ENCODE results near the gene MYL3. TPM values are rescaled to one million over a fixed set of nuclear protein-coding genes. Genes with fewer than 3 reads are reported as not detected.

Gene MYL3
- total and polyA plus RNA-seq, 4 donors = 1.9 to 4.1 (median 2.6) TPM

- DNase-seq (peak in 1 of 3 donors; percentile 9), ATAC-seq (ENCODE audit: insufficient read depth, low FRiP score) (no peak)
- H3K4me1 ChIP-seq (ENCODE audit: control insufficient read depth in 5 of 5, insufficient read depth in 5 of 5, low read length in 5 of 5) = peaks cover 0 to 10% (median 0%) of the 10 kb centered on the region in 5 donors
- H3K9ac ChIP-seq (ENCODE audit: insufficient read depth in 1 of 2, low read length in 2 of 2) = no peak overlapping the region
- TF ChIP-seq, protein P1, sequence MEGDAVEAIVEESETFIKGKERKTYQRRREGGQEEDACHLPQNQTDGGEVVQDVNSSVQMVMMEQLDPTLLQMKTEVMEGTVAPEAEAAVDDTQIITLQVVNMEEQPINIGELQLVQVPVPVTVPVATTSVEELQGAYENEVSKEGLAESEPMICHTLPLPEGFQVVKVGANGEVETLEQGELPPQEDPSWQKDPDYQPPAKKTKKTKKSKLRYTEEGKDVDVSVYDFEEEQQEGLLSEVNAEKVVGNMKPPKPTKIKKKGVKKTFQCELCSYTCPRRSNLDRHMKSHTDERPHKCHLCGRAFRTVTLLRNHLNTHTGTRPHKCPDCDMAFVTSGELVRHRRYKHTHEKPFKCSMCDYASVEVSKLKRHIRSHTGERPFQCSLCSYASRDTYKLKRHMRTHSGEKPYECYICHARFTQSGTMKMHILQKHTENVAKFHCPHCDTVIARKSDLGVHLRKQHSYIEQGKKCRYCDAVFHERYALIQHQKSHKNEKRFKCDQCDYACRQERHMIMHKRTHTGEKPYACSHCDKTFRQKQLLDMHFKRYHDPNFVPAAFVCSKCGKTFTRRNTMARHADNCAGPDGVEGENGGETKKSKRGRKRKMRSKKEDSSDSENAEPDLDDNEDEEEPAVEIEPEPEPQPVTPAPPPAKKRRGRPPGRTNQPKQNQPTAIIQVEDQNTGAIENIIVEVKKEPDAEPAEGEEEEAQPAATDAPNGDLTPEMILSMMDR (IDR thresholded peaks at IDR 0.05; ENCODE audit: control extremely low read depth, extremely low read depth) = no peak
- no peaks in the 10 kb centered on the region for H3K36me3 ChIP-seq (ENCODE audit: control insufficient read depth in 4 of 4, insufficient read depth in 4 of 4, low read length in 4 of 4)
- H3K27me3 ChIP-seq (ENCODE audit: control insufficient read depth in 3 of 3, insufficient read depth in 3 of 3, low read length in 2 of 3) = no peaks in the 10 kb centered on the region
- peak overlapping the region in 1 of 2 donors; percentile 90 for H3K27ac ChIP-seq (ENCODE audit: low read depth in 1 of 2, low read length in 1 of 2)
- 89 to 90% methylated on average over 17 of the region's 17 CpGs for WGBS, 2 donors
- H3K4me3 ChIP-seq = no peak overlapping the region
- no peaks in the 10 kb centered on the region for H3K9me3 ChIP-seq (ENCODE audit: control insufficient read depth in 4 of 4, insufficient read depth in 3 of 4, low read length in 3 of 4)
Measured at GRCh38 chr3:46856576-46857471, 6.4 kb downstream of the MYL3 start.

DNA sequence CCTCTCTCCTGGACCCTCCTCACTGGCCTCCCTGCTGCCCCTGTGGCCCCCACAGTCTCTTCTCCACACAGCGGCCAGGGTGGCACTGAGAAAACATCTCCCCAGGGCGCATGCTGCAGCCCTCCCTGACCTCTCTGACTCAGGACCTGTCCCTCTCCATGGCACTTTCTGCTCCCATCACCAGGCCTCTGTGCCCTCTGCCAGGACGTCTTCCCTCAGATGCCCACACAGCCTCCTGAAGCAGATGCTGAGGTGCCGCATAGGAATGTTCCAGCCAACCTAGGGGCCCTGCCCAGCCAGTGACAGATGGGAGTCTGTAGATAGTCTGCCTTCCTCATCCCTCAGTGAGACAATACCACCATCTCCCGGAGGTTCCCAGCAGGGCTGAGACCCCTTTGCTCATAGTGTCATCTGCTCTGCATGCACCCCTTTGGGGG, 8.7 kb downstream of the MYL3 start:
- no peaks in the 10 kb centered on the region for H3K9me3 ChIP-seq (ENCODE audit: control insufficient read depth in 4 of 4, insufficient read depth in 3 of 4, low read length in 3 of 4)

DNA sequence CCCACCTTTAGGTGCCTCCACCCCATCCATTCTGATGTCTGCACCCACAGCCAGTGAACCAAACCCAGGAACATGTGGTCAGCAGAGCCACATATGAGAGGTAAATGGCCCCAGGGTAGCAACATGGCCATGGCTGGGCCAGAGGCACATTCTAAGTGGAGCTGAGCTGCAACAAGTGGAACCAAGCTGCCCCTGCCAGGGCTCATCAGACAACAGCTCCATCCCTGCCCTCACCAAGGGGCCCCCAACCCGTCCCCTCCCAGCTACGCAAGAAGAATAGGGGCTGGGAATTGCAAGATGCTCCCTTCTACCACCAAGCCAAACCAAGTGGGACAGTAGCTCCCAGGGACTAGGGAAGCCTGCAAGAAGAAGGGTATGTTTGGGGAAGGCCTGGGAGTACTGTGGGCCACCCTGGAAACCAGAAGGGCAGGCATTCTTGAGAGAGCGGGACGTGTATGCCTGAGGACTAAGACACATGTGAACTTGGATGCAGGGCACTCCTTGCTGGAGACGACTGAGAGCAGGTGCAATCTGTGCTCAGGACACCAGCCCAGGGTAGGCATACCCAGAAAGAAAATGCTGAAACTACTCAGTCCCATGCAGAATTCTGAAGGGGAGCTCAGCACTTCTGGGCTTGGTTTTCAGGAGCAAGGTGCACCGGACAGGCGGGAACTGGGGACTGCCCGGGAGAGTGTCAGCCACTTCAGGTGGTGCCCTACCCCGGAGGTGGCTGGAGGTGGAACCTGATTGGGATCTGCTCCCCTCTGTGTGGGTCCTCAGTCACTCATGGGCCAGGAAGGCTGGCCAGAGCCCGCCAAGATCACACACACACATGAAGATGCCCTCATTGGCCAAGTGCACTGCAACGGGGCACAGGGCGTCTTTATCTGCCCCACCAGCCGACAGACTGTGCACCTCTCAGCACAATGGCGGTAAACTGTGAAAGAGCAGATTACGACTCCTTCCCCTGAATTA, 9.5 kb downstream of the MYL3 start:
- Histone ChIP-seq H3K36me3 (ENCODE audit: control insufficient read depth in 4 of 4, insufficient read depth in 4 of 4, low read length in 4 of 4) (no peaks in the 10 kb centered on the region), H3K4me3 (no peak overlapping the region), H3K4me1 (ENCODE audit: control insufficient read depth in 5 of 5, insufficient read depth in 5 of 5, low read length in 5 of 5) (peaks cover 0 to 24% (median 0%) of the 10 kb centered on the region in 5 donors), H3K9me3 (ENCODE audit: control insufficient read depth in 4 of 4, insufficient read depth in 3 of 4, low read length in 3 of 4) (no peaks in the 10 kb centered on the region), H3K27me3 (ENCODE audit: control insufficient read depth in 3 of 3, insufficient read depth in 3 of 3, low read length in 2 of 3) (no peaks in the 10 kb centered on the region), H3K27ac (ENCODE audit: low read depth in 1 of 2, low read length in 1 of 2) (no peak overlapping the region), H3K9ac (ENCODE audit: insufficient read depth in 1 of 2, low read length in 2 of 2) (no peak overlapping the region)
- TF ChIP-seq, protein P1 (IDR thresholded peaks at IDR 0.05; ENCODE audit: control extremely low read depth, extremely low read depth) = no peak
- 87 to 94% methylated on average over 15 of the region's 15 CpGs for WGBS, 2 donors
- DNase-seq = peak in 1 of 3 donors; percentile 9
- ATAC-seq (ENCODE audit: insufficient read depth, low FRiP score) = no peak

More for the DNA sequence above, 8.7 kb downstream of the MYL3 start:
- H3K27me3 ChIP-seq (ENCODE audit: control insufficient read depth in 3 of 3, insufficient read depth in 3 of 3, low read length in 2 of 3) = no peaks in the 10 kb centered on the region
- no peak overlapping the region for H3K9ac ChIP-seq (ENCODE audit: insufficient read depth in 1 of 2, low read length in 2 of 2)
- no peaks in the 10 kb centered on the region for H3K36me3 ChIP-seq (ENCODE audit: control insufficient read depth in 4 of 4, insufficient read depth in 4 of 4, low read length in 4 of 4)
- H3K4me3 ChIP-seq = no peak overlapping the region
- 86 to 90% methylated on average over 5 of the region's 5 CpGs for WGBS, 2 donors
- ATAC-seq (ENCODE audit: insufficient read depth, low FRiP score) (no peak), DNase-seq (peak in 1 of 3 donors; percentile 1)
- no peak overlapping the region for H3K27ac ChIP-seq (ENCODE audit: low read depth in 1 of 2, low read length in 1 of 2)
- TF ChIP-seq, protein P1 (IDR thresholded peaks at IDR 0.05; ENCODE audit: control extremely low read depth, extremely low read depth) = no peak
- H3K4me1 ChIP-seq (ENCODE audit: control insufficient read depth in 5 of 5, insufficient read depth in 5 of 5, low read length in 5 of 5) = peaks cover 0 to 16% (median 0%) of the 10 kb centered on the region in 5 donors
